UCSD-AML1 (cell line): ENCODE data around the gene GRB10.

Source experiments
- DNase-seq: peaks from one replicate; lab custom pipeline; 2025; ENCODE audit not compliant: unreplicated experiment; lab: John Stamatoyannopoulos, UW

Gene GRB10

DNA sequence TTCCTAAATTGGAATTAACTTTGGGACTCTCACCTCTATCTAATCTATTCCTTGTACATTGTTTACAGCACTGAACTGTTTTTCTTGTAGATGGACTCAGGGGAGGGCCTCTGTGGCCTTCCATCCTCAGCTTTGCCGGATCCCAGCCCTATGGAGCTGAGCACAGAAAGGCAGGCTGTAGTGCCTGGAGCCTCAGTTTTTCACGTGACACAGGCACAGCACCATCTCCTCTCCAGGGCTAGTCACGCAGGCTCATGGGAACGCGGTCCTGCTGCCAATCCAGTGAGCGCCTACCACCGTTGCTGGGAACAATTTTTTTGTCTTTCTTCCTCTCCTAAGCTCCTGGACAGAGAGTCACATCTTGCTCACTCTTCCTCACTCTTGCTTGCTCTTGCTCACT is 141.9 kb downstream of the GRB10 start:
- DNase-seq = no peak

DNA sequence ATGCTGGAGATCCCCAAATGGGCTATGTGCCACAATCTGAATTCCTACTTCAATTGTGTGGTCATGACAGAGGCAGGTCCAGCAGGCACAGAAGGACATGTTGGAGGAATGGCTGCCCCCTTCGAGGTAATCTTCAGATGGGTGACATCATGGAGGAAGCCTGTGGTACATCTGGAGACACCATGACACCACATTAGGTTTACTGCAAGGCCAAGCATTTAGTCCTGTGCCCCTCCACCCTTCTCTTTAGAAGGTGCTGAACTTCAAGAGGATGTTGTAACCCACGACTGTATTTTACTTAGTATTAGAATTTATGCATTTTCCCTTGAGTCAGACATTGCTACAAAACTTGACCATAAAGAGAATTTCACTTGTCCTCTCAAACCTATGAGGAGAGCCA is 142.4 kb downstream of the GRB10 start:
- no peak for DNase-seq

- no peak for DNase-seq
Observed at GRCh38 chr7:50637725-50638643, 144.7 kb downstream of the GRB10 start.

- no peak for DNase-seq
Observed at GRCh38 chr7:50634378-50634777, 148.3 kb downstream of the GRB10 start.

DNA sequence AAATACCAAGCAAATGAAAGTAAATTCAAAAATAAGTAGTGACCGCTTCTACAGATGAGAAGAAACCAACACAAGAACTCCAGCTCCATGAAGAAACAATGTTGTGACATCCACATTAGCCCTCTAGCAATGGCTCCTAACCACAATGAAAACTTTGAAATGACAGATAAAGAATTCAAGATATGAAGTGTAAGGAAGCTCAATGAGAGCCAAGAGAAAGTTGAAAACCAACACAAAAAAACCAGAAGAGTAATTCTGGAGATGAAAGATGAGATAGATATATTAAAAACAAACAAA is 149.3 kb downstream of the GRB10 start:
- no peak for DNase-seq

DNA sequence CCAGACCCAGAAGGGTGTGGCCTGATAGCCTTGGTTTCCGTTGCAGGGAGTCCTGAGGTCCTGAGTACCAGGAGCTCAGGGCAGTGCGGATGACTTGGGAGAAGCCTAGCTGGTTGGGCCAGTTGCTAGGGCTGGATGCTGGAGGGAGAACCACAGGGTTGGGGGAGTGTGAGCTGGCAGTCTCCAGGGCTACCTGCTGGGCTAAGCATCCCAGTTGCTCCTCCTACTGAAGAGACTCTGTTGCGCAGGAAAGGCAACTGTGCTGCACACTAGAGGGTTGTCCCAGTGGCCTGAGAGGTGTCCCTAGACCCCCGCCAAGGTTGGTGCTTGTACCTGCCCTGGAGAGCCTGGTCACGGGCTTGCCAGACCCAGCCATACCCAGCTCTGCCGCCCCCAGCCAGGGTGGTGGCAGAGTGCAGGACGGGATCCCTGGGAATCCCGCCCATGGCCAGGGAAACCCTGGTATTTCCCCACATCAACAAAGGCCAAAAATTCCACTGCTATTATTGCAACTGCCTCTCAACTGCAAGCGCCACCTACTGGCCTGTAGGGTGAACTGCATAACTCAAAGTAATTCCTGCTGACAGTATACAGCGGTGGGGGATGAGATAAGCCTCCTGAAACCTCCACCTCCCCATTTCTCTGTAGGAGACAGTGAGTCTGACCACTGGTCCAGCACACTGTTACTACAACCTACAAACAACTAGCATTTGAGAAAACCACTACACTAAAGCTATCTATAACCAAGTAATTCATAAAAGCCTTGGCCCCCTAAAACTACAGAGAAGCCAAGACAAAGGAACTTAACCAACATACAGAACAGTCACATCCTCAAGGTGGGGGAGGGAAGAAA is 149.9 kb downstream of the GRB10 start:
- DNase-seq = no peak

- DNase-seq = no peak
Observed at GRCh38 chr7:50631639-50632038, 151.1 kb downstream of the GRB10 start.

GRCh38 chr7:50631100-50631499 is 151.6 kb downstream of the GRB10 start:
- DNase-seq = no peak

- no peak for DNase-seq
Observed at GRCh38 chr7:50629238-50629901, 153.3 kb downstream of the GRB10 start.

DNA sequence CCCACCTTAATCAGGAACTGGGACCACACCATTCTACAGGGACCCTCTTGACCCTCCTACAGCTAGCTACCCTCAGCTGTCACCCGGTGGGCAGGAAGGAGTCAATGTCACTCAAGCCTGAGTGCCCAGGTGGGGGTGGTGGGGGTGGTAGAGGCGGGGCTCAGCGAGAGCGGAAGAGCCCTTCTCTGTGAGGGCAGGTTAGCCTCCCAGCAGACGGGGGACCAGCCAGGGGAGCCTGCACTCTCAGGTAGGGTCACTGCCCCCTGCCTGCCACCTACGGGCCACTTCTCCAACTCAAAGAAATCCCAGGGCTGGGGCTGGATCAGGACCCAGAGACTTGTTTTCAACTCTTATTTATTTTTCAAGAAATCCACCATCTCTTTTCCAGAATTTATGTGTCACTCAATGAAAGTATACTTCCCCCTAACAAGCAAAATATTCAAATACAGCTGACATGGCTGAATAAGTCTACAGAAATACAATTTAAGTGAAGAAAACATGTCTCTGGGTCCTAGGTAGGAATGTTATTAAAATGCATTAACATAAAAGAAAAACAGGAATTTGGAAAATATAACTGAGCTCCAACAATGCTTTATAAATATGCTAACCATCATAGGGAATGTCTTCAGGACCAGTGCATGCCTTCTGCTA is 154.1 kb downstream of the GRB10 start:
- no peak for DNase-seq

DNA sequence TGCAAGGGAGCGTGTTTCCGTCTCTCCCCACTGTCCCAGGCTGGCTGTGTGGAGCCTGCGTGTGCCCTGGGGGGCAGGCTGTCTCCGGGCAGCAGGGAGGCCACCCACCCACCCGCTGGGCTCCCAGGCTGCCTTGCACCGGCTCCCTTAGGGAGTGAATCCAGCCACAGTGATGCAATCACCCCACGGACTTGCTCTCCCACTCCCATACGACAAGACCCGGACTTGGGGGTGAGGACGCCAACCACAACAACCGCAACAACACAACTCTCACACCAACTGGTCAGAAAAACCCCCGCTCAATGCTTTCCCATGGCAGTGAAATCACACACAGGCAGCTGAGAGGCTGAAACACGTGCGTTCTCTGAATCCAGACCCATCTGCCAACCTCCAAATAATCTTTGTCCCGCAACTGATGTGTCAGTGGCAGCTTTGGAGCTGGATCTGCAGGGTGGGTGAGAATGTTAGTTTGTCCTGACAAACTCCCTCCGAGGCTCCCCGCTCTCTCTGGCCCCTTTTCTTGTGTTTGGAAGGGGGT is 154.8 kb downstream of the GRB10 start:
- no peak for DNase-seq

GRCh38 chr7:50626286-50626685 is 156.4 kb downstream of the GRB10 start:
- DNase-seq = no peak

DNA sequence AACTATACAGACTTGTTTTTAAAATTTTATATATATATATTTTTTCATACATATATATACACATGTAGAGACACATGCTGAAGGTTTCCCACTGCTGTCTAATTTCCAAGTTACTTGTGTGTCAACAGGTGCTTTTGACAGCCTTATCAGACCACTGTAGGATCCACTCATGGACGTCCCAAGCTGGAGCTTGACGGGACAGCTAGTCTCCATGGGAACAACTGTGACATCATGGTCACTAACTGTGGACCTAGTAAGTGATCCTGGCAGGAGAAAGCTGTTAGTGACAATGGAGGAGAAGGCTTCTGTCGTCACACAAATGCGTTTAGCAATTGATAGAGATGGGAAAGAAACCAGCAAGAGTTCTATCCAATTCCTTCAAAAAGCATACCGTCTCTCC is 157.3 kb downstream of the GRB10 start:
- no peak for DNase-seq

DNA sequence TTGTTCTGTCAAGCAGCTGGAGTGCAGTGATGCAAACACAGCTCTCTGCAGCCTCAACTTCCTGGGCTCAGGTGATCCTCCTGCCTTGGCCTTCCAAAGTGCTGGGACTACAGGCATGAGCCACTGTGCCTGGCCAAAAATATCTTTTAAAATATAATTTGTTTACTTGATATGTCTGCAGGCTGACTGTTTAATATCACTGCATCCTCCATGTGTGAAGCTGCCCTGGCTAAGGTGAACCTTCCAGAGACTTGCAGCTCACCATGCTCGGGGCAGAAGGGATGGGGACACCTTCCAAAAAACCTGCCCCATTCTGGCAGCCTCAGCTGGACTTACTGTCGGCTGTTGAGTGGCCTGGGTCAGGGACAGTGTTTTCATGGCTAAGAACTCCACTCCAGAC is 159.9 kb downstream of the GRB10 start:
- no peak for DNase-seq

- DNase-seq = no peak
Observed at GRCh38 chr7:50621973-50622490, 160.7 kb downstream of the GRB10 start.

GRCh38 chr7:50621206-50621605 is 161.5 kb downstream of the GRB10 start:
- DNase-seq = no peak

- no peak for DNase-seq
Observed at GRCh38 chr7:50620433-50620832, 162.3 kb downstream of the GRB10 start.

DNA sequence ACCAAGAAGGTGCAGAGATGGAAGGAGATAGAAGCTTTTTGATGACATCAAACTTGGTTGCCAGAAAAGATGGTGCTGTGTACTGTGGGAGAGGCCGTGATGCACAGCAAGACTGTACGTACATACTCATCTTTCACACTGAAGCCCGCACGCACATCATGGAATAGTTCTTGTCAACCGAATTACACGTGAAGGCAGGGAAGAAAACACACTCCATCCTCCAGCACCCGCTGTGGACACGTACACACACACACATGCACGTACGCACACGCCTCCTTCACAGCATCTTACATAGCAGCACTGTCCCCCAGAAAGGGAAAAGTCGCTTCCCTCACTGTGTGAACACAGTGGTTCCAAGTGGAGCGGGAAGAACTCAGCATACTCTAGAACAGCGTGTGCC is 163.0 kb downstream of the GRB10 start:
- no peak for DNase-seq

DNA sequence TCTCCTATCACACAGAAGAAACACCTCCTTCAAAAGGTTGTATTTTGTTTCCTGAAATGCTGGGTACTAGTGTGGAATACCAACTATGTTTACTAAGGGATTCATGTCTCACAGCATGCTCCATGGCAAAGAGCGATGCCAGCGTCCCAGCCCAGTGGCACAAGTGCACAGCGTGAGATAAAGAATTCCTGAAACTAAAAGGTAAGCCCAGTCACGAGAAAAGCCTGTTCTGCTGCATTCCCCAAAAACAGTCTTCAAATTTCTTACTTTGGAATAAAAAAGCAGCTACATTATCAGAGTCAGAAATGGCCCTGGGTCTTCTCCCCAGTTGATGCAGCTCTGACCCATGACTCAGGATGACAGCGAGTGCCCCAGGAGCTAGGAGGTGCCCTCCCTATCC is 164.4 kb downstream of the GRB10 start:
- DNase-seq = no peak

GRCh38 chr7:50615519-50616080 is 167.1 kb downstream of the GRB10 start:
- DNase-seq = no peak
